GM12878 (cell line): ENCODE results near the gene HINFP. TPM values are rescaled to one million over a fixed set of nuclear protein-coding genes. Genes with fewer than 3 reads are reported as not detected.

Source experiments
- ATAC-seq: fragments of 200-7000 bp; cut with Tn5 transposase; 3 replicates; pipeline ENCODE4 v1.9.1; 2020; ENCODE audit warnings: mild to moderate bottlenecking, moderate library complexity
- BruUV-seq: library from RNA; stranded (reverse); fragments of 400-500 nt; replicated peaks from 2 replicates; lab custom pipeline; 2021; lab: Mats Ljungman, UMichigan
- CTCF ChIA-PET: fragments of 300-600 bp; sonication (Branson Sonifier 250); formaldehyde crosslinking; extraction: SDS; loops from one replicate; lab custom pipeline; 2021; ENCODE audit warnings: inconsistent platforms; lab: Yijun Ruan, JAX
- POLR2A ChIA-PET: fragments of 350-600 bp; formaldehyde crosslinking; extraction: SDS; loops from one replicate; lab custom pipeline; 2021; ENCODE audit warnings: inconsistent platforms; lab: Charles Lee
- RAD21 ChIA-PET: fragments of 300-600 bp; sonication (Branson Sonifier 250); formaldehyde crosslinking; loops from one replicate; lab custom pipeline; 2023; ENCODE audit warnings: antibody characterized with exemption; ENCODE audit not compliant: unreplicated experiment; lab: Charles Lee
- SMC1A ChIA-PET: fragments of 300-600 bp; sonication (Branson Sonifier 250); formaldehyde crosslinking; loops from one replicate; lab custom pipeline; 2023; ENCODE audit not compliant: unreplicated experiment, uncharacterized antibody; lab: Charles Lee
- DNase-seq: peaks from one replicate; pipeline ENCODE4 v3.0.0-alpha.2; 2011; ENCODE audit warnings: low read depth, low spot score
- FAIRE-seq: peaks from 3 replicates; lab custom pipeline; 2011; peaks lifted over from hg19 to GRCh38; lab: Jason Lieb, UNC
- H2AFZ ChIP-seq: 2 replicates; pipeline ENCODE4 v1.6.0; 2011; ENCODE audit warnings: low read depth, low read length, control low read depth; ENCODE audit not compliant: control insufficient read depth
- H3K27ac ChIP-seq: 2 replicates; pipeline ENCODE4 v1.5.1; 2011; ENCODE audit warnings: control low read depth; ENCODE audit not compliant: control insufficient read depth, insufficient read depth
- H3K27me3 ChIP-seq, 2 experiments: replicated peaks in 1 of 2; 2 replicates each; pipeline versions ENCODE4 v1.6.0 to v1.6.1; 2011; ENCODE audit warnings: low read length in 1 of 2; ENCODE audit not compliant: control insufficient read depth in 2 of 2, insufficient read depth in 2 of 2
- H3K36me3 ChIP-seq, 2 experiments: 2 replicates each; pipeline ENCODE4 v1.5.1; 2011; ENCODE audit warnings: low read length in 1 of 2; ENCODE audit not compliant: control insufficient read depth in 2 of 2, insufficient read depth in 2 of 2
- H3K4me1 ChIP-seq: 2 replicates; pipeline ENCODE4 v1.6.1; 2011; ENCODE audit warnings: mild to moderate bottlenecking, low read length, moderate library complexity, mixed read lengths; ENCODE audit not compliant: control insufficient read depth, insufficient read depth
- H3K4me2 ChIP-seq: 2 replicates; pipeline ENCODE4 v1.6.0; 2011; ENCODE audit warnings: control low read depth; ENCODE audit not compliant: control insufficient read depth, insufficient read depth
- H3K4me3 ChIP-seq: fragments of 200-600 bp; sonication (generic); 2 replicates; pipeline ENCODE4 v1.5.1; 2016
- H3K79me2 ChIP-seq: 2 replicates; pipeline ENCODE4 v1.6.0; 2011; ENCODE audit warnings: low read length; ENCODE audit not compliant: control insufficient read depth, insufficient read depth
- H3K9ac ChIP-seq: 2 replicates; pipeline ENCODE4 v1.8.0; 2011; ENCODE audit warnings: low read length, control low read depth, mixed read lengths; ENCODE audit not compliant: control insufficient read depth, insufficient read depth
- H3K9me3 ChIP-seq: replicated peaks from 3 replicates; pipeline ENCODE4 v1.5.1; 2011; ENCODE audit warnings: mild to moderate bottlenecking, low read length; ENCODE audit not compliant: control insufficient read depth, insufficient read depth
- H4K20me1 ChIP-seq: 2 replicates; pipeline ENCODE4 v1.6.0; 2011; ENCODE audit not compliant: control insufficient read depth, insufficient read depth
- BCL11A ChIP-seq: IDR thresholded peaks from 2 replicates; pipeline ENCODE4 v1.6.1; 2011; ENCODE audit warnings: low read depth, low read length
- CBFB ChIP-seq: IDR thresholded peaks from 2 replicates; pipeline ENCODE4 v1.6.1; 2016; ENCODE audit warnings: antibody characterized with exemption, low read depth
- CBX3 ChIP-seq: fragments of 200-600 bp; sonication (generic); IDR thresholded peaks from 2 replicates; pipeline ENCODE4 v1.6.1; 2016; ENCODE audit warnings: low read depth, borderline replicate concordance
- FOXK2 ChIP-seq: fragments of 450-650 bp; IDR thresholded peaks from 2 replicates; pipeline ENCODE4 v1.6.1; 2017; ENCODE audit warnings: mild to moderate bottlenecking, moderate library complexity
- LARP7 ChIP-seq: fragments of 450-650 bp; IDR thresholded peaks from 2 replicates; pipeline ENCODE4 v1.6.1; 2017; ENCODE audit warnings: mild to moderate bottlenecking
- MEF2B ChIP-seq: fragments of 450-650 bp; IDR thresholded peaks from 2 replicates; pipeline ENCODE4 v1.6.1; 2018; ENCODE audit warnings: mild to moderate bottlenecking, moderate library complexity; ENCODE audit not compliant: partially characterized antibody, poor library complexity, severe bottlenecking
- PAX8 ChIP-seq: fragments of 450-650 bp; IDR thresholded peaks from 2 replicates; pipeline ENCODE4 v1.6.1; 2017; ENCODE audit warnings: mild to moderate bottlenecking, moderate library complexity
- RB1 ChIP-seq: fragments of 450-650 bp; formaldehyde crosslinking; IDR thresholded peaks from 2 replicates; pipeline ENCODE4 v1.6.1; 2017; ENCODE audit warnings: mild to moderate bottlenecking, borderline replicate concordance
- RUNX3 ChIP-seq: IDR thresholded peaks from 2 replicates; pipeline ENCODE4 v1.6.1; 2012; ENCODE audit warnings: low read length, inconsistent platforms
- ZNF592 ChIP-seq: fragments of 450-650 bp; IDR thresholded peaks from 2 replicates; pipeline ENCODE4 v1.6.1; 2017; ENCODE audit warnings: mild to moderate bottlenecking, moderate library complexity
- WGBS: methylation state at CpG from one replicate; pipeline ENCODE4 v1.1.6; 2016; ENCODE audit warnings: low lambda C conversion rate; ENCODE audit not compliant: insufficient replicate concordance, insufficient coverage; ENCODE audit errors: missing lambda C conversion rate; 5-methylcytosine and 5-hydroxymethylcytosine counted together
- in situ Hi-C: fragments of 300-500 bp; cut with MboI; formaldehyde crosslinking; loops from 9 replicates; pipeline ENCODE4 v1.14.3; 2018; ENCODE audit warnings: mixed read lengths
- intact Hi-C: fragments of 100-400 bp; cut with micrococcal nuclease; formaldehyde crosslinking; loops from one replicate; pipeline ENCODE4 v1.14.2; 2022; ENCODE audit not compliant: unreplicated experiment
- polyA plus RNA-seq, 11 experiments: library from polyadenylated mRNA; depleted of rRNA in 4 of 11; unstranded in 6 of 11; stranded (reverse) in 5 of 11; fragments of >200 nt; fragmentation: Nextera tagmentation in 4 of 11; fragmentation: Illumina TruSeq in 1 of 11; extraction: Ambion mirVana in 4 of 11; extraction: Trizol in 1 of 11; gene quantifications; 1 replicate in 1 of 11; 2 replicates in 10 of 11; pipeline versions ENCODE4 v1.2.1 to v1.2.3, GENCODE V29; 2011 to 2016; ENCODE audit warnings: inconsistent platforms in 2 of 11, missing spikeins in 2 of 11, low read depth in 1 of 11
- total RNA-seq, 4 experiments: library from RNA; depleted of rRNA in 3 of 4; stranded (reverse); fragments of >200 nt in 3 of 4; fragmentation: Illumina TruSeq in 1 of 4; extraction: Trizol in 1 of 4; gene quantifications; 2 replicates each; pipeline versions ENCODE4 v1.2.1 to v1.2.3, GENCODE V29; 2013 to 2021
- TF ChIP-seq, protein P1 (sequence below): IDR thresholded peaks from 2 replicates; pipeline ENCODE4 v1.6.1; 2012; ENCODE audit warnings: low read depth, low read length, improper control_type of control experiment

HINFP gene
- total and polyA plus RNA-seq, 10 of the 15 experiments (the other 5 are each of a cell fraction or from before 2014, with no cell fraction given), result 13.1 to 26.3 (median 18.6) TPM

DNA sequence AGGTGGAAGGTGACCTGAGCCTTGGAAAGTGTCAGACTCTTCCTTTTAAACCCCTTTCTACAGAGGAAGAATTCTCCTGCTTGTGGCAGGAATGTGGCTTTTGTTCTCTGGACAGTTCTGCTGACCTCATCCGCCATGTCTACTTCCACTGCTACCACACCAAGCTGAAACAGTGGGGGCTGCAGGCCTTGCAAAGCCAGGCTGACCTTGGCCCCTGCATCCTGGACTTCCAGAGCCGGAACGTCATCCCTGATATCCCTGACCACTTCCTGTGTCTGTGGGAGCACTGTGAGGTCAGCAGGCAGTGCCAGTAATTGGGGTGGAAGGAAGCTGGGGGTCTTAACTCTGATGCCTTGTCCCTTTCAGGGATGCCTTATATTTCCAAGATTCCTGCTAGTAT is 9.3 kb downstream of the HINFP start:
- FAIRE-seq, result no peak
- no peak for DNase-seq
- ChIA-PET POLR2A (no interaction called here), SMC1A (no interaction called here), RAD21 (no interaction called here), CTCF (no interaction called here)
- intact Hi-C loops (no loop called here), in situ Hi-C loops (no loop called here)
- H3K27me3 ChIP-seq, result no peaks in the 10 kb centered on the region
- no peak overlapping the region for H3K4me3 ChIP-seq
- no TSS peak for BruUV-seq
- no peak overlapping the region for H2AFZ ChIP-seq
- no peak overlapping the region for H3K4me2 ChIP-seq
- H3K36me3 ChIP-seq, result peaks cover 6 to 20% of the 10 kb centered on the region in 2 experiments
- TF ChIP-seq LARP7, result no peak
- no peak for TF ChIP-seq RB1
- no peak for TF ChIP-seq PAX8
- TF ChIP-seq FOXK2, result no peak
- TF ChIP-seq, protein P1, sequence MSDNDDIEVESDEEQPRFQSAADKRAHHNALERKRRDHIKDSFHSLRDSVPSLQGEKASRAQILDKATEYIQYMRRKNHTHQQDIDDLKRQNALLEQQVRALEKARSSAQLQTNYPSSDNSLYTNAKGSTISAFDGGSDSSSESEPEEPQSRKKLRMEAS, result no peak
- TF ChIP-seq RUNX3, result no peak
- TF ChIP-seq CBFB, result no peak
- TF ChIP-seq ZNF592, result no peak
- no peak for TF ChIP-seq MEF2B
- TF ChIP-seq CBX3, result no peak
- TF ChIP-seq BCL11A, result no peak
- no peaks in the 10 kb centered on the region for H4K20me1 ChIP-seq
- ATAC-seq, result no peak
- no peaks in the 10 kb centered on the region for H3K79me2 ChIP-seq
- WGBS, result 83% methylated on average over 3 of the region's 3 CpGs
- no peaks in the 10 kb centered on the region for H3K4me1 ChIP-seq
- H3K27ac ChIP-seq, result no peak overlapping the region
- H3K9me3 ChIP-seq, result no peaks in the 10 kb centered on the region
- H3K9ac ChIP-seq, result no peak overlapping the region
